Measurements from ENCODE around the gene TRIM61. TPM values are rescaled to one million over a fixed set of nuclear protein-coding genes. Genes with fewer than 3 reads are reported as not detected.
"Not testable (repeated sequence)": the region's sequence is repeated elsewhere in the genome, so short reads cannot be mapped to it uniquely, and the experiment has no call there.

TRIM61 gene
- polyA plus RNA-seq, 2 donors = 0.06 TPM

DNA sequence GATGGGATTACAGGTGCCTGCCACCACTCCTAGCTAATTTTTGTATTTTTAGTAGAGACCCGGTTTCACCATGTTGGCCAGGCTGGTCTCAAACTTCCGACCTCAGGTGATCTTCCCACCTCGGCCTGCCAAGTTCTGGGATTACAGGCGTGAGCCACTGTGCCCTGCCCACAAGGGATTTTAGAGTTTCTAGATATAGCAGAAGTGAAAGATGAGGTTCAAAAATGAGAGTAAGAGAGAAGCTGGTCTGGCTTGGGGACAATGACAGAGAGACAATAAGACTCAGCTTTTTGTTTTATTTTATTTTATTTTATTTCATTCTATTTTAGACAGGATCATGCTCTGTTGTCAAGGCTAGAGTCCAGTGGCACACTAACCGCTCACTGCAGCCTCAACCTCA is 30.6 kb downstream of the TRIM61 start:
- Histone ChIP-seq H3K27me3 (ENCODE audit: control insufficient read depth in 1 of 2, insufficient read depth in 2 of 2, low read length in 2 of 2) (no peaks in the 10 kb centered on the region), H3K9me3 (ENCODE audit: control insufficient read depth in 2 of 2, insufficient read depth in 1 of 2, low read depth in 1 of 2, low read length in 1 of 2) (no peaks in the 10 kb centered on the region), H3K27ac (ENCODE audit: low read depth in 2 of 2, low read length in 1 of 2) (no peak overlapping the region), H3K4me3 (ENCODE audit: low read depth in 1 of 2, low read length in 2 of 2) (no peak overlapping the region), H3K4me1 (ENCODE audit: control insufficient read depth in 2 of 2, insufficient read depth in 2 of 2, low read length in 1 of 2) (no peaks in the 10 kb centered on the region), H3K36me3 (ENCODE audit: control insufficient read depth in 2 of 2, insufficient read depth in 2 of 2, low read length in 1 of 2) (no peaks in the 10 kb centered on the region)
- 85 to 90% methylated on average over 5 of the region's 5 CpGs for WGBS, 2 donors

DNA sequence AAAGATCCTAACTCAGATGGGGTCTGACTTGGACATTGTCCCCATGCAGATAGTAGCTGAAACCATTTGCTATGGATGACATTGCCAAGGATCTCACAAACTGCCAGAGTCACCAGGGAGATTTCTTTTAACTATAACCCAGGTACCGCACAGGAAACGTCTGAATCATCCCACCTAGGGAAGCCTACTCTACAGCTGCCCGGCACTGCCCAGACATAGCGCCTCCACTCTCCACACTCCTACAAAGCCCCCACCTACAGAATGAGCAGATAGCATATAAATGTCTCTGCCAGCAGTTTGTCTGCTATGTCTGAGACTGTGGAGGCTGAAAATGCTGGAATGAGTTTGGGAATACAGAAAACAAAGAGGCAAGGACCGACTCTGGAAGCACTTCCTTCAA is 32.3 kb downstream of the TRIM61 start:
- Histone ChIP-seq H3K27ac (ENCODE audit: low read depth in 2 of 2, low read length in 1 of 2) (no peak overlapping the region), H3K4me1 (ENCODE audit: control insufficient read depth in 2 of 2, insufficient read depth in 2 of 2, low read length in 1 of 2) (no peaks in the 10 kb centered on the region), H3K27me3 (ENCODE audit: control insufficient read depth in 1 of 2, insufficient read depth in 2 of 2, low read length in 2 of 2) (no peaks in the 10 kb centered on the region), H3K9me3 (ENCODE audit: control insufficient read depth in 2 of 2, insufficient read depth in 1 of 2, low read depth in 1 of 2, low read length in 1 of 2) (no peaks in the 10 kb centered on the region), H3K36me3 (ENCODE audit: control insufficient read depth in 2 of 2, insufficient read depth in 2 of 2, low read length in 1 of 2) (no peaks in the 10 kb centered on the region), H3K4me3 (ENCODE audit: low read depth in 1 of 2, low read length in 2 of 2) (no peak overlapping the region)
- 71 to 75% methylated on average over 5 of the region's 5 CpGs for WGBS, 2 donors

DNA sequence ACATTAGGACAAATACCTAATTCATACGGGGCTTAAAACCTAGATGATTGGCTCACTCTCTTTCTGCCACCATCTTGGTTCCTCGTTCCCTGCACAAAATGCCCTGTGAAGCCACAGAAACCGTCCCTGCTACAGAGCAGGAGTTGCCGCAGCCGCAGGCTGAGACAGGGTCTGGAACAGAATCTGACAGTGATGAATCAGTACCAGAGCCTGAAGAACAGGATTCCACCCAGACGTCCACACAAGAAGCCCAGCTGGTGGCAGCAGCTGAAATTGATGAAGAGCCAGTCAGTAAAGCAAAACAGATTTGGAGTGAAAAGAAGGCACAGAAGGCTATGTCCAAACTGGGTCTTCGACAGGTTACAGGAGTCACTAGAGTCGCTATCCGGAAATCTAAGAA is 34.3 kb downstream of the TRIM61 start:
- no peaks in the 10 kb centered on the region for H3K27me3 ChIP-seq (ENCODE audit: control insufficient read depth in 1 of 2, insufficient read depth in 2 of 2, low read length in 2 of 2)
- no peak overlapping the region for H3K27ac ChIP-seq (ENCODE audit: low read depth in 2 of 2, low read length in 1 of 2)
- H3K4me3 ChIP-seq (ENCODE audit: low read depth in 1 of 2, low read length in 2 of 2) = no peak overlapping the region
- no peaks in the 10 kb centered on the region for H3K9me3 ChIP-seq (ENCODE audit: control insufficient read depth in 2 of 2, insufficient read depth in 1 of 2, low read depth in 1 of 2, low read length in 1 of 2)
- 64% methylated on average over 9 of the region's 9 CpGs for WGBS, 2 donors
- H3K36me3 ChIP-seq (ENCODE audit: control insufficient read depth in 2 of 2, insufficient read depth in 2 of 2, low read length in 1 of 2) = no peaks in the 10 kb centered on the region
- no peaks in the 10 kb centered on the region for H3K4me1 ChIP-seq (ENCODE audit: control insufficient read depth in 2 of 2, insufficient read depth in 2 of 2, low read length in 1 of 2)

DNA sequence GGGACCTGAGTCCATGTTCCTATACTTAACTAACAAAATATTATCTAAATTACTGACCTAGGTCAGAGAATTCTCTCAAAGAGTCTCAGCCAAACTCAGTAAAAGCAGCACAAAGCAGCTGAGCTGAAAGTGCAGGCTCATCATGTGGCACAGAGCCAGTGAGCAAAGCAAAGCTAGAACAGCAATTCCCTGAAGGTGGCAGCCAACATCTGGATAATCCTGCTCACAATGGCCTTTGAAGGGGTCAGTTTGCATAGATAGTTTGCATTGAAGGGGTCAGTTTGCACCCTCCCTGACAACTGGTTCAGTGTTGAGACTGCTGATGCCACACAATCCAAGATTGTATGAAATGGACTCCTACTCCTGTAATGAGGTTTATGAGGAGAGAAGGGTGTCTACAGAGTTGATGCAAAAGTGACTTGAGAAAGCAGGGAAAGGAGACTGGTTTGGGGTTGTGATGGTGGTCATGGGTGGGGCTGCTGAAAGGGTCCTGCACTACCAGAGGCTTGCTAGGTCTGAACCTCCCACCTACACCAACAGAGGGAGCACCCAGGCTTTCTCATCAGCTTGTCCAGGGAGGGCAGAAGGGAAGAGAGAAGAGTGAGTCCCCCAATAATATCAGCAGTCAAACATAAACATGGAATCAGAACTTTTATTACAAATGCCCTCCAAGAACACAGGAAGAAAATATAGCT is 39.7 kb downstream of the TRIM61 start:
- Histone ChIP-seq H3K36me3 (ENCODE audit: control insufficient read depth in 2 of 2, insufficient read depth in 2 of 2, low read length in 1 of 2) (no peaks in the 10 kb centered on the region), H3K27me3 (ENCODE audit: control insufficient read depth in 1 of 2, insufficient read depth in 2 of 2, low read length in 2 of 2) (no peaks in the 10 kb centered on the region), H3K4me3 (ENCODE audit: low read depth in 1 of 2, low read length in 2 of 2) (no peak overlapping the region), H3K4me1 (ENCODE audit: control insufficient read depth in 2 of 2, insufficient read depth in 2 of 2, low read length in 1 of 2) (peaks cover 0 to 2% of the 10 kb centered on the region in 2 donors), H3K27ac (ENCODE audit: low read depth in 2 of 2, low read length in 1 of 2) (no peak overlapping the region), H3K9me3 (ENCODE audit: control insufficient read depth in 2 of 2, insufficient read depth in 1 of 2, low read depth in 1 of 2, low read length in 1 of 2) (no peaks in the 10 kb centered on the region)

DNA sequence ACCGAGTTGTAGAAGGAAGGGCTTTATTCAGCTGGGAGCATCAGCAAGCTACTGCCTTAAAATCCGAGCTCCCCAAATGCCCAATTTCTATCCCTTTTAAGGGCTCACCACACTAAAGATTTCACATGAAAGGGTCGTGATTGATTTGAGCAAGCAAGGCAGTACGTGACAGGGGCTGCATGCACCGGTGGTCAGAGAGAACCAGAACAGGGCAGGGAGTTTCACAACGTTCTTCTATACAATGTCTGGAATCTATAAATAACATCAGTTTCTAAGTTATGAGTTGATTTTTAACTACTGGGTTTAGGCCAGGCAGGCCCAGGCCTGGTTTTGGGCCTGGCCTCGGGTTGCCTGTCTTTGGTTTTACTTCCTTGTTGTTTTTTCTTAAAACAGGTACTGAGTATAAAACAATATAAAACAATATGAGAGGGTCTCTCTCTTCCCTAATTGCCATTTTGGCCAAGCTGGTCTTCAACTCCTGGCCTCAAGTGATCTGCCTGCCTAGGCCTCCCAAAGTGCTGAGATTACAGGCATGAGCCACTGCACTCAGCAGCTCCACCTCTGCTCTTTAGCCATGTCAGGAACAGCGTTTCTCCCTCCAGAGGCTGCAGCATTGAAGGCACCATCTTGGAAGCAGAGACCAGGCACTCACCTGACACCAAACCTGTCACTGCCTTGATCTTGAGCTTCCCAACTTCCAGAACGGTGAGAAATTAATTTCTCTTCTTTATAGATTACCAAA is 41.4 kb downstream of the TRIM61 start:
- not testable (repeated sequence) for H3K27ac ChIP-seq (ENCODE audit: low read depth in 2 of 2, low read length in 1 of 2); H3K27me3 ChIP-seq (ENCODE audit: control insufficient read depth in 1 of 2, insufficient read depth in 2 of 2, low read length in 2 of 2); H3K36me3 ChIP-seq (ENCODE audit: control insufficient read depth in 2 of 2, insufficient read depth in 2 of 2, low read length in 1 of 2); H3K4me3 ChIP-seq (ENCODE audit: low read depth in 1 of 2, low read length in 2 of 2); H3K4me1 ChIP-seq (ENCODE audit: control insufficient read depth in 2 of 2, insufficient read depth in 2 of 2, low read length in 1 of 2); H3K9me3 ChIP-seq (ENCODE audit: control insufficient read depth in 2 of 2, insufficient read depth in 1 of 2, low read depth in 1 of 2, low read length in 1 of 2)
- 75% methylated on average over 9 of the region's 9 CpGs for WGBS, 2 donors

DNA sequence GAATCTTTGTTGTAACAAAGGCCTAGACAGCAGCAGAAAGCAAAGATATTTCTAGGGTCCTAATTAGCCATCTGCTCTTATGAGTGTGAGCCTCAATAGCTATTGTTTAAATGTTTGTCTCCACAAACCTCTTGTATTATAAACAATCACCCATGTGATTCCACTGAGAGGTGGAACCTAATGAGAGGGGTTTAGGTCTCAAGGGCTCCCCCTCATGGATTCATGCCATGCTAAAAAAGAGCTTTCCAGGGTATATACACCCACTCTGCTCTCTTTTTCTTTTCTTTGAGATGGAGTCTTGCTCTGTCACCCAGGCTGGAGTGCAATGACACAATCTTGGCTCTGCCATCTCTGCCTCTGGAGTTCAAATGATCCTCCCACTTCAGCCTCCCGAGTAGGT is 42.1 kb downstream of the TRIM61 start:
- Histone ChIP-seq H3K4me3 (ENCODE audit: low read depth in 1 of 2, low read length in 2 of 2) (no peak overlapping the region), H3K27ac (ENCODE audit: low read depth in 2 of 2, low read length in 1 of 2) (no peak overlapping the region), H3K4me1 (ENCODE audit: control insufficient read depth in 2 of 2, insufficient read depth in 2 of 2, low read length in 1 of 2) (peaks cover 0 to 2% of the 10 kb centered on the region in 2 donors), H3K9me3 (ENCODE audit: control insufficient read depth in 2 of 2, insufficient read depth in 1 of 2, low read depth in 1 of 2, low read length in 1 of 2) (no peaks in the 10 kb centered on the region), H3K36me3 (ENCODE audit: control insufficient read depth in 2 of 2, insufficient read depth in 2 of 2, low read length in 1 of 2) (no peaks in the 10 kb centered on the region), H3K27me3 (ENCODE audit: control insufficient read depth in 1 of 2, insufficient read depth in 2 of 2, low read length in 2 of 2) (no peaks in the 10 kb centered on the region)
- WGBS, 2 donors = 55 to 81% methylated on average over 1 of the region's 1 CpG

DNA sequence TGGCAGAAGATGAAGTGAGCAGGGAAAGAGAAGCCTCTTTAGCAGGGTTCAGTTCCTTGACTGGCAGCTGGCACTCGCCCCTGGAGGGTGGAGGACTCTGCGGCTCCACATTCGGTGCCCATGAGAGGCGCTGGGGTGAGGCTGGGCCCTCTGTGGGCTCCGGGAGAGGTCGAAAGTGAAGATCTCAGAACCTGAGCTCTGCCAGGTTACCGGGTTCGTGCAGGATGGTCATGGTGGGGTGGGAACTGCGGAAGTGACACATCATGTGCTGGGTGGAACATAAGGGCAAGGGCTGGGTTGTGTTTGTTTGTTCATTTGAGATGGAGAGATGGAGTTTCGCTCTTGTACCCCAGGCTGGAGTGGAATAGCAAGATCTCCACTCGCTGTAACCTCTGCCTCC is 44.2 kb downstream of the TRIM61 start:
- Histone ChIP-seq H3K27ac (ENCODE audit: low read depth in 2 of 2, low read length in 1 of 2) (no peak overlapping the region), H3K4me3 (ENCODE audit: low read depth in 1 of 2, low read length in 2 of 2) (no peak overlapping the region), H3K4me1 (ENCODE audit: control insufficient read depth in 2 of 2, insufficient read depth in 2 of 2, low read length in 1 of 2) (peaks cover 0 to 2% of the 10 kb centered on the region in 2 donors), H3K27me3 (ENCODE audit: control insufficient read depth in 1 of 2, insufficient read depth in 2 of 2, low read length in 2 of 2) (no peaks in the 10 kb centered on the region), H3K9me3 (ENCODE audit: control insufficient read depth in 2 of 2, insufficient read depth in 1 of 2, low read depth in 1 of 2, low read length in 1 of 2) (no peaks in the 10 kb centered on the region), H3K36me3 (ENCODE audit: control insufficient read depth in 2 of 2, insufficient read depth in 2 of 2, low read length in 1 of 2) (no peaks in the 10 kb centered on the region)
- WGBS, 2 donors = 83 to 90% methylated on average over 11 of the region's 11 CpGs

DNA sequence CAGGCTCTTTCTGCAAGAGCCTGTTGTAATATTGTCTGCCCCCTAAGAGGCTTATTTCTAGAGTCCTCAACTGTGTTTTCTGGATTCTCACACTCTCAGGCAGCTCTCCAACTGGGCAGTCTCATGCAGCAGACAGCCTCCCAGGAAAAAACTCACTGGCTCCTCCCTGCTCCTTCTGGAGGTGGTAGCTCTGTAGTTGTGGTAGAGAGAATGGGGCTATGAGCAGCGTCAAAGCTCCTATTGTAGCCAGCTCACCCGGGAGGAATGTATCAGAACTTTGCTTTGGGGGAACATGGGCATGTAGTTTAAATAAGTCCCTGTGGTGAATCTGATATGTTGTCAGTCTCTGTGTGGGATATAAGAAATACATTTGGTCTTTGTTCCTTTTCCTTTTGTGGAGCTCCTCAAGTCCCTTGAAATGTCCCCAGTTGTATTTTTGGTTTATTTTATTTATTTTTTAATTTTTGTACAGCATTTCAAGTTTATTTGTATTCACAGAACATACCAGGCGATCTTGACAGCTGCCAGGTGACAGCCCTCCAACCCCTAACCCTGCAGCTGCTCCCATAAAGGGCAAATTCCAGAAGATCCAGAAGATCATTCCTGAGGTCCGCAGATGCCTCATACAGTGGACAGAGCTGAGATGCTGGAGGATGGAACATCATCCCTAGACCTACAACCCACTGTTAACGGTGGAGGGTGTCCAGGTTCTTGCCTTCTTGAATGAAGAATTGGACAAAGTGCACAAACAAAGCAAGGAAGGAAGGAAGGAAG is 45.7 kb downstream of the TRIM61 start:
- Histone ChIP-seq H3K4me3 (ENCODE audit: low read depth in 1 of 2, low read length in 2 of 2) (no peak overlapping the region), H3K9me3 (ENCODE audit: control insufficient read depth in 2 of 2, insufficient read depth in 1 of 2, low read depth in 1 of 2, low read length in 1 of 2) (no peaks in the 10 kb centered on the region), H3K27me3 (ENCODE audit: control insufficient read depth in 1 of 2, insufficient read depth in 2 of 2, low read length in 2 of 2) (no peaks in the 10 kb centered on the region), H3K36me3 (ENCODE audit: control insufficient read depth in 2 of 2, insufficient read depth in 2 of 2, low read length in 1 of 2) (no peaks in the 10 kb centered on the region), H3K27ac (ENCODE audit: low read depth in 2 of 2, low read length in 1 of 2) (no peak overlapping the region), H3K4me1 (ENCODE audit: control insufficient read depth in 2 of 2, insufficient read depth in 2 of 2, low read length in 1 of 2) (no peaks in the 10 kb centered on the region)
- WGBS, 2 donors = 76 to 79% methylated on average over 5 of the region's 5 CpGs

DNA sequence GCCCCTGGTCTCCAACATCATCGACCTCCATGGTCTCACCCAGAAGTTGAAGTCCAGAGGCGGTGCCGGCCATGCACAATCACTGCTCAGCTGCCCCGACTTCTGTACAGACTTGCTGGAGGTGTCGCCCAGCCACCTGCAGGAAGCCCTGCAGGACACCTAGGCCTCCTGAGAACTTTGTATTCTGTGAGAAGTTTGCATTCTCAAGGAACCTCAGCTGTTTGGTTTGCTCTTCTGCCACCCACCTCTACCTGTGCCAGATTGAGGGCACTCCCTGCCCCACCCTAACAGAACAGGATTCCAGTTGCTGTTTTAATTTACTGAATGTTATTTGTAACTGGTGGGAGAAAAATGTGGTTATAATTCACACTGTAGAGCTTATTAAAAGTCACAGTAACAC is 46.8 kb downstream of the TRIM61 start:
- Histone ChIP-seq H3K9me3 (ENCODE audit: control insufficient read depth in 2 of 2, insufficient read depth in 1 of 2, low read depth in 1 of 2, low read length in 1 of 2) (no peaks in the 10 kb centered on the region), H3K36me3 (ENCODE audit: control insufficient read depth in 2 of 2, insufficient read depth in 2 of 2, low read length in 1 of 2) (no peaks in the 10 kb centered on the region), H3K4me3 (ENCODE audit: low read depth in 1 of 2, low read length in 2 of 2) (no peak overlapping the region), H3K27ac (ENCODE audit: low read depth in 2 of 2, low read length in 1 of 2) (no peak overlapping the region), H3K27me3 (ENCODE audit: control insufficient read depth in 1 of 2, insufficient read depth in 2 of 2, low read length in 2 of 2) (no peaks in the 10 kb centered on the region), H3K4me1 (ENCODE audit: control insufficient read depth in 2 of 2, insufficient read depth in 2 of 2, low read length in 1 of 2) (no peaks in the 10 kb centered on the region)
- WGBS, 2 donors = 89 to 95% methylated on average over 5 of the region's 5 CpGs

Data from esophagus (tissue), 2 donors.